OCI-LY1 (cell line): ENCODE measurements around the gene ZNF469.

Experiments used
- H2AFZ ChIP-seq: fragments of 200-600 bp; sonication (generic), shearing (Covaris generic); 2 replicates; pipeline ENCODE4 v1.6.0; 2014; ENCODE audit warnings: antibody characterized with exemption, mild to moderate bottlenecking, low read length
- H3F3A ChIP-seq: fragments of 200-600 bp; sonication (generic), shearing (Covaris generic); 2 replicates; pipeline ENCODE4 v1.6.0; 2014; ENCODE audit warnings: mild to moderate bottlenecking, antibody characterized with exemption, low read length, moderate library complexity; ENCODE audit not compliant: insufficient read depth
- H3K27ac ChIP-seq: fragments of 200-600 bp; sonication (generic); 2 replicates; pipeline ENCODE4 v1.5.1; 2014; ENCODE audit warnings: low read length, mixed run types, mild to moderate bottlenecking, low read depth; ENCODE audit not compliant: poor library complexity, severe bottlenecking
- H3K27me3 ChIP-seq: fragments of 200-600 bp; sonication (generic); 2 replicates; pipeline ENCODE4 v1.6.0; 2014; ENCODE audit warnings: antibody characterized with exemption, mild to moderate bottlenecking, low read length, moderate library complexity; ENCODE audit not compliant: insufficient read depth
- H3K36me3 ChIP-seq: fragments of 200-600 bp; sonication (generic); 2 replicates; pipeline ENCODE4 v1.6.1; 2014; ENCODE audit warnings: mild to moderate bottlenecking, antibody characterized with exemption, low read length, moderate library complexity, mixed read lengths; ENCODE audit not compliant: insufficient read depth
- H3K4me1 ChIP-seq: fragments of 200-600 bp; sonication (generic); 2 replicates; pipeline ENCODE4 v1.5.1; 2014; ENCODE audit warnings: mild to moderate bottlenecking, low read length, moderate library complexity; ENCODE audit not compliant: insufficient read depth, severe bottlenecking
- H3K4me2 ChIP-seq: fragments of 200-600 bp; sonication (generic), shearing (Covaris generic); 2 replicates; pipeline ENCODE4 v1.6.1; 2014; ENCODE audit warnings: low read length
- H3K4me3 ChIP-seq: fragments of 200-600 bp; sonication (generic); 2 replicates; pipeline ENCODE4 v1.5.1; 2014; ENCODE audit warnings: low read length, low read depth, mild to moderate bottlenecking, mixed read lengths; ENCODE audit not compliant: poor library complexity, severe bottlenecking
- H3K79me2 ChIP-seq: fragments of 200-600 bp; shearing (Covaris generic); 2 replicates; pipeline ENCODE4 v1.6.1; 2016; ENCODE audit warnings: mixed run types, low read length, mixed read lengths; ENCODE audit not compliant: insufficient read depth
- H3K9ac ChIP-seq: fragments of 200-600 bp; sonication (generic), shearing (Covaris generic); 2 replicates; pipeline ENCODE4 v1.6.1; 2014; ENCODE audit warnings: mild to moderate bottlenecking, low read length, mixed read lengths
- H3K9me2 ChIP-seq: fragments of 200-600 bp; sonication (generic), shearing (Covaris generic); 2 replicates; pipeline ENCODE4 v1.6.1; 2014; ENCODE audit warnings: low read depth, mild to moderate bottlenecking, low read length, mixed read lengths
- H3K9me3 ChIP-seq: fragments of 200-600 bp; shearing (Covaris generic); 2 replicates; pipeline ENCODE4 v1.6.1; 2014; ENCODE audit warnings: low read length, mixed read lengths
- H4K20me1 ChIP-seq: fragments of 200-600 bp; sonication (generic), shearing (Covaris generic); 2 replicates; pipeline ENCODE4 v1.6.0; 2016; ENCODE audit warnings: mild to moderate bottlenecking, low read length; ENCODE audit not compliant: insufficient read depth
- EZH2 ChIP-seq: fragments of 200-600 bp; sonication (generic), shearing (Covaris generic); IDR thresholded peaks from 2 replicates; pipeline ENCODE4 v1.8.0; 2017; ENCODE audit warnings: borderline replicate concordance, mixed run types, mild to moderate bottlenecking, antibody characterized with exemption, low read length, moderate library complexity, mixed read lengths
- TF ChIP-seq, protein P1 (sequence below): fragments of 200-600 bp; sonication (generic), shearing (Covaris generic); IDR thresholded peaks from 2 replicates; pipeline ENCODE4 v1.5.1; 2017; ENCODE audit warnings: mild to moderate bottlenecking, antibody characterized with exemption, low read length, moderate library complexity, mixed read lengths

ZNF469 gene

DNA sequence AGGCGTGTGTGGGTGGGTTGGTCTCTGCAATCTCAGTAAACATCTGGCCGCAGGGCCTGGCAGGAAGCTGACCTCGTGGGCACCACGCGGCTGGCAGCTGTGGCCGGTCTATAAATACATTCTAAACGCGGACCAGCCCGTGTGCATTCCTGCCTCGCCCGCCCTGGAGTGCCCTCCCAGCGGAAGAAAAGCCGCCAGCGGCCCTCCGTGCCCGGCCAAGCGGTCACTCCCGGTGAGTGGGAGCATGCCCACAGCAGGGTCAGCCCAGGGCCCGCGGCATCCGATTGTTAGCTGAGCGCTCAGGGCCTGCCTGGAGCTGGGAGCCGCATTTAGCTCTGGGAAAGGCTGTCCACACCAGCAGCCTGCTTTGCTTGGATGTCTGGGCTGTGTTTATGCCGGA, 10.3 kb downstream of the ZNF469 start:
- Histone ChIP-seq H3K9ac (no peak overlapping the region), H3K4me2 (no peak overlapping the region), H3K4me1 (no peaks in the 10 kb centered on the region), H2AFZ (no peak overlapping the region), H3K79me2 (no peaks in the 10 kb centered on the region), H3K27me3 (peaks cover 3% of the 10 kb centered on the region; the same call in 1 of the 2 replicates), H3K9me2 (no peaks in the 10 kb centered on the region), H4K20me1 (no peaks in the 10 kb centered on the region), H3F3A (no peaks in the 10 kb centered on the region), H3K4me3 (no peak overlapping the region), H3K27ac (no peak overlapping the region), H3K9me3 (no peaks in the 10 kb centered on the region), H3K36me3 (no peaks in the 10 kb centered on the region)
- TF ChIP-seq EZH2, result no peak
- TF ChIP-seq, protein P1, sequence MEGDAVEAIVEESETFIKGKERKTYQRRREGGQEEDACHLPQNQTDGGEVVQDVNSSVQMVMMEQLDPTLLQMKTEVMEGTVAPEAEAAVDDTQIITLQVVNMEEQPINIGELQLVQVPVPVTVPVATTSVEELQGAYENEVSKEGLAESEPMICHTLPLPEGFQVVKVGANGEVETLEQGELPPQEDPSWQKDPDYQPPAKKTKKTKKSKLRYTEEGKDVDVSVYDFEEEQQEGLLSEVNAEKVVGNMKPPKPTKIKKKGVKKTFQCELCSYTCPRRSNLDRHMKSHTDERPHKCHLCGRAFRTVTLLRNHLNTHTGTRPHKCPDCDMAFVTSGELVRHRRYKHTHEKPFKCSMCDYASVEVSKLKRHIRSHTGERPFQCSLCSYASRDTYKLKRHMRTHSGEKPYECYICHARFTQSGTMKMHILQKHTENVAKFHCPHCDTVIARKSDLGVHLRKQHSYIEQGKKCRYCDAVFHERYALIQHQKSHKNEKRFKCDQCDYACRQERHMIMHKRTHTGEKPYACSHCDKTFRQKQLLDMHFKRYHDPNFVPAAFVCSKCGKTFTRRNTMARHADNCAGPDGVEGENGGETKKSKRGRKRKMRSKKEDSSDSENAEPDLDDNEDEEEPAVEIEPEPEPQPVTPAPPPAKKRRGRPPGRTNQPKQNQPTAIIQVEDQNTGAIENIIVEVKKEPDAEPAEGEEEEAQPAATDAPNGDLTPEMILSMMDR, result no peak

DNA sequence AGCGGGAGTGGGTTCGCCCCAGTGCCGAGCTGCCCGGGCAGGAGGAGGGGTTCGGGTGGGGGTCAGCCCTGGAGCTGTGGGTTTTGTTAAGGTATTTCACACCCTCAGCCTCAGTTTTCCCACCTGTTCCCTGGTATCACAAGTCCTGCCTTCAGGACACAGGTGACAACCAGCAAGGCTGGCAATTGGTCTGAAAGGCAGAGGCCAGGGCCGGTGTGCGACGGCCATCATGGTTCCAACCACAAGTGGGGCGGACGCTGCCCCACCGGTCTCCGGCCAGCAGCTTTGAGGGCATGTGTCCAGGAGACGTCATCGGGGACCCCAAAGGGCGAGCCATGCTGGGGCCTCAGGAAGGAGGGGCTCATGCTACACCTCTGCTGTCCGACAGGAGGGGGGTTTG, 10.8 kb downstream of the ZNF469 start:
- H3K4me2 ChIP-seq, result no peak overlapping the region
- no peak overlapping the region for H3K27ac ChIP-seq
- H2AFZ ChIP-seq, result no peak overlapping the region
- peaks cover 3% of the 10 kb centered on the region; the same call in 1 of the 2 replicates for H3K27me3 ChIP-seq
- H3K79me2 ChIP-seq, result no peaks in the 10 kb centered on the region
- H3K4me3 ChIP-seq, result no peak overlapping the region
- no peaks in the 10 kb centered on the region for H3K9me2 ChIP-seq
- no peaks in the 10 kb centered on the region for H3K9me3 ChIP-seq
- H4K20me1 ChIP-seq, result no peaks in the 10 kb centered on the region
- no peak for TF ChIP-seq EZH2
- TF ChIP-seq, protein P1, result no peak
- H3K9ac ChIP-seq, result no peak overlapping the region
- no peaks in the 10 kb centered on the region for H3K4me1 ChIP-seq
- no peaks in the 10 kb centered on the region for H3F3A ChIP-seq
- no peaks in the 10 kb centered on the region for H3K36me3 ChIP-seq

DNA sequence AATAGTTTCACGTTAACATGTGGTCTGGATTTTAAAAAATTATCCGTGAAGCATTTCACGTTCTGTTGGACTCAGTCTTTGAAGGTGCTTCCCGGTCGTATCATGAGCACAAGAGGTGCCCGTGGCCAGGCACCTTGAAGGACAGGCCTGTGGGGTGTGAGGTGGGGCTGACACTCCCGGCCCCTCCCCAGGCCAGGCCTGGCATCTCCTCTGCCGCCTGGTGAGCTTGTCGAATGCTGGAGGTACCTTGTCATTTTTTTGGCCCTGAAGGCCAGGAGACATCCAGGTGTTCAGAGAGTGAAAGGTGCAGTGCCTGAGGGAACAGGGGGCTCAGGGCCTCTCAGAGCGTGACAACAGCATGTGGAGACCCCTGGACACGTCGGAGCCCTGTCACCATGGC, 11.7 kb downstream of the ZNF469 start:
- Histone ChIP-seq H3K4me2 (no peak overlapping the region), H3F3A (no peaks in the 10 kb centered on the region), H3K9me2 (no peaks in the 10 kb centered on the region), H3K9me3 (no peaks in the 10 kb centered on the region), H3K79me2 (no peaks in the 10 kb centered on the region), H3K27me3 (peaks cover 3% of the 10 kb centered on the region; the same call in 1 of the 2 replicates), H3K4me1 (no peaks in the 10 kb centered on the region), H2AFZ (no peak overlapping the region), H3K4me3 (no peak overlapping the region), H3K36me3 (no peaks in the 10 kb centered on the region), H4K20me1 (no peaks in the 10 kb centered on the region), H3K27ac (no peak overlapping the region), H3K9ac (no peak overlapping the region)
- TF ChIP-seq EZH2, result no peak
- TF ChIP-seq, protein P1, result no peak
